ENCODE results near the gene MYBPH. TPM values are rescaled to one million over a fixed set of nuclear protein-coding genes. Genes with fewer than 3 reads are reported as not detected.

MYBPH gene
- total and polyA plus RNA-seq, 2 of the 13 experiments (the other 11 are each of a cell fraction or from before 2014, with no cell fraction given), result not detected

DNA sequence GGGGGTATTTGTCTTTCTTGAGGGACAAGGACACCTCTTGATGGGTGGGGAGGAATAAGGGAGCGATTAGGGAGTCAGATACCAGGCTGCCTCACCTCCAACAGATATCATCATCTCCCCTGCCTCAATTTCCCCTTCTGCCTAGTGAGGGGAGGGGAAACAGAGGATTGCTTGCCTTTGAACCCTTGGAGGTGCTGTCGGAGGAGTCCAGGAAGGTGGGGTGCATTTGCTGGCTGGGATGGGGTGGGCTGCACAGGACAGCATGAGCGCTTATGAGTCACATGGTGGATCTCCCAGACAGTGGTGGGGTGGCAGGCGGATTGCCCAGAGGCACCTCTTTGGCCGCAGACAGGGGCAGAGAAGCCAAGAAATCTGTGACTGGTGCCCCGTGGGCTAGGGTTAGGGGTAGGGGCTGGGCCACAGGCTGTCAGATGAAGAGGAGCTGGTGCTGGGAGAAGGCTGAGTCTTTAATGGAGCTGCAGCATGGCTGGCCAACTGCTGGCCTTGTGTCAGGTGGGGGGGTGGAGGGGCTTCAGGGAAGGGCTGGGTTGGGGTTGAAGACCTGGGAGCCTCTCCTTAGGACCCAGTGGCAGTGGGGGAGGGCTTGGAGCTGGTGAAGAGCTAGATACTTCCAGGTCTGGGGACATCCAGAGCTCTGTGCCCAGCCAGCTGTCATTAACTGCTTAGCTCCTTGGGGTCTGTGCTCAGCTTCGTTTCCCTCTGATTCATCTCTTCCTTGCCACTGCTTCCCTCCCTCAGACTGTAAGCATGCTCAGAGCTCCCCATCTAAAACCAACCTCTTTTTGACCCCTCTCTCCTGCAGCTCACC, 55.1 kb downstream of the MYBPH start:
- TF ChIP-seq ZKSCAN8 (CRISPR knock-in tag; IDR thresholded peaks at IDR 0.05; ENCODE audit: borderline replicate concordance) (no peak), MAFF (IDR thresholded peaks at IDR 0.05; ENCODE audit: low read depth, low read length) (no peak), ATF7 (IDR thresholded peaks at IDR 0.05) (no peak), ATF7 (CRISPR knock-in tag; IDR thresholded peaks at IDR 0.05) (no peak), GPBP1L1 (CRISPR knock-in tag; IDR thresholded peaks at IDR 0.05) (no peak), ZSCAN25 (CRISPR knock-in tag; IDR thresholded peaks at IDR 0.05) (no peak), ZBTB43 (CRISPR knock-in tag; conservative IDR thresholded peaks at IDR 0.05) (no peak), BORCS8-MEF2B (CRISPR knock-in tag; IDR thresholded peaks at IDR 0.05) (no peak)
- TF ChIP-seq, protein P1, sequence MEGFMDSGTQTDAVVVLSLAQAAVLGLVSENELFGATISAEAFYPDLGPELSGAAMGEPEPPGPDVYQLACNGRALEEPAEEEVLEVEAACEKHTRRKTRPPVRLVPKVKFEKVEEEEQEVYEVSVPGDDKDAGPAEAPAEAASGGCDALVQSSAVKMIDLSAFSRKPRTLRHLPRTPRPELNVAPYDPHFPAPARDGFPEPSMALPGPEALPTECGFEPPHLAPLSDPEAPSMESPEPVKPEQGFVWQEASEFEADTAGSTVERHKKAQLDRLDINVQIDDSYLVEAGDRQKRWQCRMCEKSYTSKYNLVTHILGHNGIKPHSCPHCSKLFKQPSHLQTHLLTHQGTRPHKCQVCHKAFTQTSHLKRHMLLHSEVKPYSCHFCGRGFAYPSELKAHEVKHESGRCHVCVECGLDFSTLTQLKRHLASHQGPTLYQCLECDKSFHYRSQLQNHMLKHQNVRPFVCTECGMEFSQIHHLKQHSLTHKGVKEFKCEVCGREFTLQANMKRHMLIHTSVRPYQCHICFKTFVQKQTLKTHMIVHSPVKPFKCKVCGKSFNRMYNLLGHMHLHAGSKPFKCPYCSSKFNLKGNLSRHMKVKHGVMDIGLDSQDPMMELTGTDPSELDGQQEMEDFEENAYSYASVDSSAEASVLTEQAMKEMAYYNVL (CRISPR knock-in tag; IDR thresholded peaks at IDR 0.05; ENCODE audit: borderline replicate concordance), result no peak
- intact Hi-C loops (cut with micrococcal nuclease; ENCODE audit: unreplicated experiment), result no loop called here
- no peaks in the 10 kb centered on the region for H3K79me2 ChIP-seq (ENCODE audit: insufficient read depth, low read length)
- no peaks in the 10 kb centered on the region for H3K4me1 ChIP-seq (ENCODE audit: insufficient read depth, low read length)
- no peak overlapping the region for H2AFZ ChIP-seq (ENCODE audit: low read length)
- no peak for FAIRE-seq
- ChIA-PET CTCF (ENCODE audit: low intra/inter-chr PET ratio, low total read pairs) (no interaction called here), POLR2A (no interaction called here)
- ATAC-seq, result no peak
- H3K27me3 ChIP-seq (ENCODE audit: control insufficient read depth in 1 of 2, insufficient read depth in 2 of 2, low read length in 2 of 2), result peaks cover 1 to 18% of the 10 kb centered on the region in 2 experiments; a peak in 3 of 5 replicates
- no peaks in the 10 kb centered on the region for H3K9me3 ChIP-seq (ENCODE audit: low read length)
- in situ Hi-C loops (cut with HindIII; ENCODE audit: extremely low pct_ligation_motif_present, low pct_unique_long_range_greater_than_20kb), result no loop called here
- BruUV-seq (replicated peaks), result no TSS peak
- DNase-seq (ENCODE audit: low spot score), result no peak
- H3K27ac ChIP-seq (ENCODE audit: extremely low read length, insufficient read depth, low read length), result no peak overlapping the region
- no peaks in the 10 kb centered on the region for H4K20me1 ChIP-seq (ENCODE audit: insufficient read depth, low read length)
- H3K9ac ChIP-seq (ENCODE audit: insufficient read depth, low read depth, low read length), result no peak overlapping the region
- 21% methylated on average over 6 of the region's 7 CpGs for WGBS (ENCODE audit: low lambda C conversion rate)
- no peaks in the 10 kb centered on the region for H3K36me3 ChIP-seq (replicated peaks in 1 of 2; ENCODE audit: control insufficient read depth in 1 of 2, insufficient read depth in 2 of 2, low read length in 2 of 2)
- H3K4me3 ChIP-seq (replicated peaks in 1 of 3; ENCODE audit: insufficient read depth in 1 of 3, low read depth in 2 of 3, low read length in 3 of 3), result no peak overlapping the region
- H3K4me2 ChIP-seq (ENCODE audit: low read depth, low read length), result no peak overlapping the region

Other genes with a start within 250 kb of the MYBPH start
- gene KLHL12, start 248.6 kb downstream of the MYBPH start, total RNA-seq (2016; rRNA removed; fragmentation: Illumina TruSeq; extraction: Trizol), result 25.2 and 34.2 TPM in 2 replicates
- gene KLHL12, start 248.6 kb downstream of the MYBPH start, polyA plus RNA-seq (2011; rRNA removed), result 18.4 and 19.2 TPM in 2 replicates
- gene ADIPOR1, start 217.5 kb downstream of the MYBPH start, total RNA-seq (2016; rRNA removed; fragmentation: Illumina TruSeq; extraction: Trizol), result 55.7 and 60.0 TPM in 2 replicates
- gene ADIPOR1, start 217.5 kb downstream of the MYBPH start, polyA plus RNA-seq (2011; rRNA removed), result 124 and 141 TPM in 2 replicates
- gene CYB5R1, start 208.6 kb downstream of the MYBPH start, total RNA-seq (2016; rRNA removed; fragmentation: Illumina TruSeq; extraction: Trizol), result 7.9 and 18.9 TPM in 2 replicates
- gene CYB5R1, start 208.6 kb downstream of the MYBPH start, polyA plus RNA-seq (2011; rRNA removed), result 18.7 and 21.4 TPM in 2 replicates
- gene TMEM183A, start 168.5 kb downstream of the MYBPH start, total RNA-seq (2016; rRNA removed; fragmentation: Illumina TruSeq; extraction: Trizol), result 82.0 and 85.4 TPM in 2 replicates
- 56.2 and 59.7 TPM in 2 replicates for gene TMEM183A, start 168.5 kb downstream of the MYBPH start, polyA plus RNA-seq (2011; rRNA removed)
- gene PPFIA4, start 149.3 kb downstream of the MYBPH start, total RNA-seq (2016; rRNA removed; fragmentation: Illumina TruSeq; extraction: Trizol), result not detected in 2 replicates
- gene PPFIA4, start 149.3 kb downstream of the MYBPH start, polyA plus RNA-seq (2011; rRNA removed), result 5.4 and 6.4 TPM in 2 replicates
- gene MYOG, start 89.8 kb downstream of the MYBPH start, total RNA-seq (2016; rRNA removed; fragmentation: Illumina TruSeq; extraction: Trizol), result not detected in 2 replicates
- not detected in 2 replicates for gene MYOG, start 89.8 kb downstream of the MYBPH start, polyA plus RNA-seq (2011; rRNA removed)
- 0.08 and 0.11 TPM in 2 replicates for gene ADORA1, start 48.1 kb downstream of the MYBPH start, total RNA-seq (2016; rRNA removed; fragmentation: Illumina TruSeq; extraction: Trizol)
- gene ADORA1, start 48.1 kb downstream of the MYBPH start, polyA plus RNA-seq (2011; rRNA removed), result not detected in 2 replicates
- gene CHI3L1, start 10.9 kb upstream of the MYBPH start, total RNA-seq (2016; rRNA removed; fragmentation: Illumina TruSeq; extraction: Trizol), result 0.13 TPM in 1 of 2 replicates, not detected in the other
- gene CHI3L1, start 10.9 kb upstream of the MYBPH start, polyA plus RNA-seq (2011; rRNA removed), result 0.09 and 0.17 TPM in 2 replicates
- not detected in 2 replicates for gene CHIT1, start 53.8 kb upstream of the MYBPH start, total RNA-seq (2016; rRNA removed; fragmentation: Illumina TruSeq; extraction: Trizol)
- not detected in 2 replicates for gene CHIT1, start 53.8 kb upstream of the MYBPH start, polyA plus RNA-seq (2011; rRNA removed)
- 18.3 and 18.7 TPM in 2 replicates for gene BTG2, start 129.7 kb upstream of the MYBPH start, total RNA-seq (2016; rRNA removed; fragmentation: Illumina TruSeq; extraction: Trizol)
- 13.6 and 16.7 TPM in 2 replicates for gene BTG2, start 129.7 kb upstream of the MYBPH start, polyA plus RNA-seq (2011; rRNA removed)
- not detected in 2 replicates for gene FMOD, start 175.3 kb upstream of the MYBPH start, total RNA-seq (2016; rRNA removed; fragmentation: Illumina TruSeq; extraction: Trizol)
- gene FMOD, start 175.3 kb upstream of the MYBPH start, polyA plus RNA-seq (2011; rRNA removed), result 0.04 and 0.08 TPM in 2 replicates

Measured in HepG2 (cell line).